Activated naive CD8-positive, alpha-beta T cell treated with anti-CD3 and anti-CD28 coated beads for 36 hours (primary cell): ENCODE data around the gene ARHGEF25. TPM values are rescaled to one million over a fixed set of nuclear protein-coding genes. Genes with fewer than 3 reads are reported as not detected.

Source experiments
- DNase-seq: peaks from one replicate; pipeline ENCODE4 v3.0.0; 2021
- H3K27ac Mint-ChIP-seq: one replicate; pipeline ENCODE4 v1.8.0; 2022; ENCODE audit warnings: mild to moderate bottlenecking, moderate library complexity, mixed read lengths
- H3K27me3 Mint-ChIP-seq: one replicate; pipeline ENCODE4 v1.8.0; 2022; ENCODE audit warnings: mild to moderate bottlenecking, mixed read lengths
- H3K36me3 Mint-ChIP-seq: one replicate; pipeline ENCODE4 v1.8.0; 2021; ENCODE audit warnings: mild to moderate bottlenecking, mixed read lengths
- H3K4me1 Mint-ChIP-seq: one replicate; pipeline ENCODE4 v1.8.0; 2021; ENCODE audit warnings: mixed read lengths
- H3K4me3 Mint-ChIP-seq: one replicate; pipeline ENCODE4 v1.8.0; 2022; ENCODE audit warnings: mild to moderate bottlenecking, moderate library complexity, mixed read lengths
- H3K9me3 Mint-ChIP-seq: one replicate; pipeline ENCODE4 v1.8.0; 2022; ENCODE audit warnings: mixed read lengths
- total RNA-seq, 2 experiments: library from RNA; stranded (reverse); gene quantifications; one replicate each; pipeline ENCODE4 v1.2.3, GENCODE V29; 2021

The ARHGEF25 gene
- total RNA-seq, 2 experiments from 2014 or later: 1.9 to 2.2 TPM

DNA sequence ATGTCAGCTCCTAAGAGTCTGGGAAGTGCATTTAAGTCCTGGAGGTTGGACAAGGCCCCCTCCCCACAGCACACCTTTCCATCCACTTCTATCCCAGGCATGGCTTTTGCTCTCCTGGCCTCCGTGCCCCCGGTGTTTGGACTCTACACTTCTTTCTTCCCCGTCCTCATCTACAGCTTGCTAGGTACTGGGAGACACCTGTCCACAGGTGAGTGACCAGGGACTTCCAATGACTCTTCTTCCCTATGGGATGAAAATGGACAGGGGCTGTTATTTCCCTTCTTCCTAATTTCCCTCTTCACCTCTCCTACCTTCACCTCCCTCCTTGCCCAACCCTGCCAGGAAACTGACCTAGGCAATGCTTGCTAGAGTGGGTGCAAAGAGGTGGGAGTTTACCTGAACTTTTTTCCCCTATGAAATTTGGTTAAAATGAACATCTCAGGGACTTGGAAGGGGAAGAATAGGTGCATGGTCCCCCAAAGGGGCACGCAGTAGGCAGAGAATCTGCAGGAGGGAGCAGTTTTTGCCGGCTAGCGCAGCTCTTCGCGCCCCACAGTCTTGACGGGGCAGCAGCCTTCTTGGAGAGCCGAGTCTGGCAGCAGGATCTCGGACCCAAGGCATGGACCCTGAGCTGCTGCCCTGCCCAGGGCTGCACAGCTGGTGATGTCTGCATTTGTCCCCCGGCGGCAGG, 9.2 kb downstream of the ARHGEF25 start:
- H3K27ac Mint-ChIP-seq: no peak overlapping the region
- H3K27me3 Mint-ChIP-seq: peaks cover 87% of the 10 kb centered on the region
- H3K4me3 Mint-ChIP-seq: peak overlapping the region; percentile 66
- H3K36me3 Mint-ChIP-seq: no peaks in the 10 kb centered on the region
- H3K4me1 Mint-ChIP-seq: peaks cover 16% of the 10 kb centered on the region
- no peak for DNase-seq
- H3K9me3 Mint-ChIP-seq: no peaks in the 10 kb centered on the region

DNA sequence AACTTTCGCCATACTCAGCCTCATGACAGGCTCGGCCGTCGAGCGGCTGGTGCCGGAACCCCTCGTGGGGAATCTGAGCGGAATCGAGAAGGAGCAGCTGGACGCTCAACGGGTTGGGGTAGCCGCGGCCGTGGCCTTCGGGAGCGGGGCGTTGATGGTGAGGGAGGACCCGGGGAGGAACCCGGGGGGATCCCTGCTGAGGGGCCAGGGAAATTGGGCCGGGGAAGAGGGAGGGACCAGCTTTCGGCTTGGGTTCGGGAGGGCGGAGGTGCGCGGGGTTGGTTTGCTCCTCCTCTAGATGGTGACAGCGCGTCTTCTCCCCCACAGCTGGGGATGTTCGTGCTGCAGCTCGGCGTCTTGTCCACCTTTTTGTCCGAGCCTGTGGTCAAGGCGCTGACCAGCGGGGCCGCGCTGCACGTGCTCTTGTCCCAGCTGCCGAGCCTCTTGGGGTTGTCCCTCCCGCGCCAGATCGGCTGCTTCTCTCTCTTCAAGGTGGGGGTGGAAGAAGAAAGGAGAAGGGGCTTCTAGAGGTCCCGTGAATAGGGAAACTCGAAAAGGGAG, 9.8 kb downstream of the ARHGEF25 start:
- Mint-ChIP-seq H3K4me1 (peaks cover 16% of the 10 kb centered on the region), H3K36me3 (no peaks in the 10 kb centered on the region), H3K4me3 (peak overlapping the region; percentile 66), H3K9me3 (no peaks in the 10 kb centered on the region), H3K27ac (peak overlapping the region; percentile 6), H3K27me3 (peaks cover 91% of the 10 kb centered on the region)
- no peak for DNase-seq

DNA sequence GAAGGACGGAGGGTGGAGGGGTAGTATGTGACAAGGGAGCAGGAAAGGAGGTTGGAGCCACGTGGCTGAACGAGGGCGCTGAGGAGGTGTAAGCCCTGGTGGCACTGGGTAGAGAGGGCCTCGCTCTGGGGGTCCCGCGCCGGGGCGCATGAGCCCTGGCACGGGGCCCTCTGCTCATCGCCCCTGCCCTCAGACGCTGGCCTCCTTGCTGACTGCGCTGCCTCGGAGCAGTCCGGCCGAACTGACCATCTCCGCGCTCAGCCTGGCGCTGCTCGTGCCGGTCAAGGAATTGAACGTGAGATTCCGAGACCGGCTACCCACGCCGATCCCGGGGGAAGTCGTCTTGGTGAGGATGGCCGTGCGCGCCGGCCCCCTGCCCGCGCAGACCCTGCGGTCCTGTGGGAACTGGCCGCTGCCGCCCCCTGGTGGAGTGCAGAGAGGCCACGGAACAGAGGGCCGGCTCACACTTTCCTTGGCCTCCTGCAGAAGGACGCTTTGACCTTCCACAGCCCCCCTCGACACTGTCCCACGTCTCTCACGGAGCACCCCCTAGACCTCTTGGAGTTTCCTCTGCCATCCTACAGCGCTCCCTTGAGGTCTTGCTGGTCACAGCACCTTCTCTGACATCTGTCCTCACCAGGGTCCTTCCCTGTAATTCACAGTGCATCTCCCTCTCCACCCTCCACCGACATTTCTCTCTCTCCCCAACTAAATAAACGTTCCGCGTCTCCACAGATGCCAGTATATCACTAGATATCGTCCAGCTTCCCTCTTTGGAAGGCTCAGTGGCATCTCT, 10.5 kb downstream of the ARHGEF25 start:
- H3K27ac Mint-ChIP-seq: peak overlapping the region; percentile 6
- peaks cover 16% of the 10 kb centered on the region for H3K4me1 Mint-ChIP-seq
- peaks cover 95% of the 10 kb centered on the region for H3K27me3 Mint-ChIP-seq
- H3K4me3 Mint-ChIP-seq: peak overlapping the region; percentile 66
- peak; percentile 68 for DNase-seq
- H3K9me3 Mint-ChIP-seq: no peaks in the 10 kb centered on the region
- no peaks in the 10 kb centered on the region for H3K36me3 Mint-ChIP-seq

DNA sequence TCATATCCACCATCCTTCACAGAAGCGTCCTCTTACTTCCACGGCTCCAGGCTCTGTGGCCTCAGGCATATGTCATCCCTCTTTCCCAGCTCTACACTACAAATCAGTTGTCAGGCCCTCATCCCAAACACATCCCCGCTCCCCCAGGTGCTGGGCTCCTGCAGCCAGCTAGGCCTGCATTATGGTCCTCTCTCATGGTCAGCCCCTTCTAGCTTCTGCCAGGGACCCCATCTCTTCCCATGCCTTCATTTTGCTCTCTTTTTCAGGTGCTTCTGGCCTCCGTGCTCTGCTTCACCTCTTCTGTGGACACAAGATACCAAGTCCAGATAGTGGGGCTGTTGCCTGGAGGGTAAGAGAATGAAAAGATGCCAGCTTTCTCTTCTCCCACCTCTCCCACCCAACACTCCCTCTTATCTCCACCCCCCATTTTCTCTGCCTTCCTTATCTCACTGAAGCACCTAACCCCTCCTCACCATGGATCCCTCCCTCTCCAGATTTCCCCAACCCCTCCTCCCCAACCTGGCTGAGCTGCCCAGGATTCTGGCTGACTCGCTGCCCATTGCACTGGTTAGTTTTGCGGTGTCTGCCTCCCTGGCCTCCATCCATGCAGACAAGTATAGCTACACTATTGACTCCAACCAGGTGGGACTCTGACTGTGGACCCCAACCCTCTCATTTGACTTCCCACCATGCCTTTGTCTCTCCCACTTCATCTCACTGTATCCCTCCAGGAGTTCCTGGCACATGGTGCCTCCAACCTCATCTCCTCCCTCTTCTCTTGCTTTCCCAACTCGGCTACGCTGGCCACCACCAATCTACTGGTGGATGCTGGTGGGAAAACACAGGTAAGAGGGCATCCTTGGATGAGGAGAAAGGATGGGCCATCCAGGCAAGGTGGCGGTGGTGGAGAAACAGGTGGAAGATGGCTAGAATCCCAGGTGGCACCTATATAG, 11.3 kb downstream of the ARHGEF25 start:
- H3K36me3 Mint-ChIP-seq: no peaks in the 10 kb centered on the region

DNA sequence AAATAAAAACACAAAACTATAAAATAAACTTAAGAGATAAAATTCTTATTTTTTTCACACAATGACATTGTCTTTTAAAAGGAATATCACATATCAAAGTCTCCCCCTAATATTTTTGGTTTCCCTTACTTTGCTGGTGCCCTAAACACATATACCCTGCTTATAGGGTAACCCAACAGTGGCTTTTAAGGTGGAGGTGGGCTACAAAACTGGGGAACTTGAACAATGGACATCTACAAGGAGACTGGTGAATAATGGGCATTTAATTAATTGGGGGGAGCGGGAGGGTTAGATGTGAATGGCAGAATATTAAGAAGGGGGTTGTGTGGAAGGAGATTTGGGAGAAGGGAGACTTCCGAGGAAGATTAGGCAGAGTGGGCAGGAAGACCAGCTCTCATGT, 12.2 kb downstream of the ARHGEF25 start:
- H3K9me3 Mint-ChIP-seq: no peaks in the 10 kb centered on the region
- peaks cover 93% of the 10 kb centered on the region for H3K27me3 Mint-ChIP-seq
- no peak for DNase-seq
- no peak overlapping the region for H3K27ac Mint-ChIP-seq
- no peaks in the 10 kb centered on the region for H3K36me3 Mint-ChIP-seq
- H3K4me1 Mint-ChIP-seq: peaks cover 19% of the 10 kb centered on the region
- no peak overlapping the region for H3K4me3 Mint-ChIP-seq

More for the DNA sequence above, 11.3 kb downstream of the ARHGEF25 start:
- peak overlapping the region; percentile 66 for H3K4me3 Mint-ChIP-seq
- H3K4me1 Mint-ChIP-seq: peaks cover 19% of the 10 kb centered on the region
- DNase-seq: no peak
- no peaks in the 10 kb centered on the region for H3K9me3 Mint-ChIP-seq
- no peak overlapping the region for H3K27ac Mint-ChIP-seq
- peaks cover 94% of the 10 kb centered on the region for H3K27me3 Mint-ChIP-seq

DNA sequence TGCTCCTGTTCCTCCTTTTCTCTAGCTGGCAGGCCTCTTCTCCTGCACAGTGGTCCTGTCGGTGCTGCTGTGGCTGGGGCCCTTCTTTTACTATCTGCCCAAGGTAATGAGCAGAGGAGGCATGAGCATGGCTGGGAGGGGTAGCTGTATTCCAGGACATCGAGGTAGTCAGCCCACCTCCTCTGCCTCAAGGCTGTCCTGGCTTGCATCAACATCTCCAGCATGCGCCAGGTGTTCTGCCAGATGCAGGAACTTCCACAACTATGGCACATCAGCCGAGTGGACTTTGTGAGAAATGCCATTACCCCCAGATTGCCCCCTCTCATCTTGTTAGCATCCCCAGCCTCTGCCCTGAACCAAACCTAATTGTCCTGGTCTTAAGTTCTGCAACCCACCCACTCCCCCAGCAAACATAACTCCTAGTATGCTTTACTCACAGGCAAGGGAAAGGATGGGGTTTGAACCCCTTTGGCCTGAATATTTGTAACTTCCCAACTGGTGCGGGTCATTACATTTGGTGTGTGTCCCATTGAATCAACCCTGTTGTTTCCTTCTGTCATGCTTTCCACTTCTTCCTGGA, 12.7 kb downstream of the ARHGEF25 start:
- Mint-ChIP-seq H3K27me3 (peaks cover 93% of the 10 kb centered on the region), H3K27ac (no peak overlapping the region), H3K4me1 (peaks cover 19% of the 10 kb centered on the region), H3K36me3 (no peaks in the 10 kb centered on the region), H3K9me3 (no peaks in the 10 kb centered on the region), H3K4me3 (no peak overlapping the region)
- no peak for DNase-seq

DNA sequence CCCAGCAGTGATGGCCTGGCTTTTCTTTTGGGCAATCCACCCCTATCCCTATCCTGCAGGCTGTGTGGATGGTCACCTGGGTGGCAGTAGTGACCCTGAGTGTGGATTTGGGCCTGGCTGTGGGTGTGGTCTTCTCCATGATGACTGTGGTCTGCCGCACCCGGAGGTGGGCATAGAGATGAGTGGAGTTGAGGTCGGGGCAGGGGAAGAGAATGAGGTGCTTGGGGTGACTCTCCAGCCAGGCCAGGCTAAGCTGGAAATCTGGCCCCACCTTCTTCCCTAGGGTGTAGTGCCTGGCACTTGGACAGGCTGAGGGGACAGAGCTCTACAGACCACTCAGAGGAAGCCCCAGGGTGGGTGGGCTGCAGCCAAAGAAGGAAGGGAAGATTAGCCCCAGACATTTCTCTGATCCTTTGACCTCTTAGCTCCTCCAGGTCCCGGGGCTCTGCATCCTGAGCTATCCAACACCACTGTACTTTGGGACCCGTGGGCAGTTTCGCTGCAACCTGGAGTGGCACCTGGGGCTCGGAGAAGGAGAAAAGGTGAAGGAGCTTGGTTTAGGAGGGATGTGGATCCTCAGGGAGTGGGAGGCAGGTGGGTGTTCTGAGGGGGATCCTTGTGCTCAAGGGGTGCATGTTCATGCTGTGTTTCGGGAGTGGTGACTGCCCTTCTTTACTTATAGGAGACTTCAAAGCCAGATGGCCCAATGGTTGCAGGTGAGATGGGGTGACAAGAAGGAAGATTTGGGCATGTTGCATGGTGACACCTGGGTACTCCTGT, 13.4 kb downstream of the ARHGEF25 start:
- Mint-ChIP-seq H3K27ac (no peak overlapping the region), H3K4me1 (peaks cover 17% of the 10 kb centered on the region), H3K36me3 (no peaks in the 10 kb centered on the region), H3K9me3 (no peaks in the 10 kb centered on the region), H3K27me3 (peaks cover 93% of the 10 kb centered on the region), H3K4me3 (no peak overlapping the region)
- no peak for DNase-seq

DNA sequence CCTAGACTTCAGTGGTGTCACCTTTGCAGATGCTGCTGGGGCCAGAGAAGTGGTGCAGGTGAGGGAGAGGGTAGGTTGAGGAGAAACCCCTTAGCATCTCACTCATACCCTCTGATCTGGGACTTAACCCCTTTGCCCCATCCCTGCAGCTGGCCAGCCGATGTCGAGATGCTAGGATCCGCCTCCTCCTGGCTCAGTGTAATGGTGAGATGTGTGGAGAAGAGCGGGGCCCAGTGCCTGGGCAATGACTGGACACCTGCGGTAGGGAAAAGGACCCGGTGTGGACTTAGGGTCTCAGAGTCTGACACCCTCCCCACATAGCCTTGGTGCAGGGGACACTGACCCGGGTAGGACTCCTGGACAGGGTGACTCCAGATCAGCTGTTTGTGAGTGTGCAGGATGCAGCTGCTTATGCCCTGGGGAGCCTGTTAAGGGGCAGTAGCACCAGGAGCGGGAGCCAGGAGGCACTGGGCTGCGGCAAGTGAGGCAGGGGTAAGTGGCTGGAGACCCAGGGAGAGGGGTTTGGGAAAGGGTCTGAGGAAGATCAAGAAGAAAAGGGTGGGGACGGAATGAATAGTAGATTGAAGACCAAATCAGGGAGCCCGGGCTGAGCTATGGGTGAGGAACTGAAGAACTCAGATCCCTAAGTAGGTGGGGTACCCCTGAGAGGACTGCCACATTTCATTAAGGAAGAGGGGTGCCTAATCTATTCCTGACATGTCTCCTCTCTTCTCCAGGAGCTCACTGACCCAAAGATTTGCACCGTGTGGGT, 14.2 kb downstream of the ARHGEF25 start:
- H3K9me3 Mint-ChIP-seq: no peaks in the 10 kb centered on the region
- no peak for DNase-seq
- H3K36me3 Mint-ChIP-seq: no peaks in the 10 kb centered on the region
- H3K27me3 Mint-ChIP-seq: peaks cover 92% of the 10 kb centered on the region
- no peak overlapping the region for H3K4me3 Mint-ChIP-seq
- H3K27ac Mint-ChIP-seq: no peak overlapping the region
- peaks cover 14% of the 10 kb centered on the region for H3K4me1 Mint-ChIP-seq

DNA sequence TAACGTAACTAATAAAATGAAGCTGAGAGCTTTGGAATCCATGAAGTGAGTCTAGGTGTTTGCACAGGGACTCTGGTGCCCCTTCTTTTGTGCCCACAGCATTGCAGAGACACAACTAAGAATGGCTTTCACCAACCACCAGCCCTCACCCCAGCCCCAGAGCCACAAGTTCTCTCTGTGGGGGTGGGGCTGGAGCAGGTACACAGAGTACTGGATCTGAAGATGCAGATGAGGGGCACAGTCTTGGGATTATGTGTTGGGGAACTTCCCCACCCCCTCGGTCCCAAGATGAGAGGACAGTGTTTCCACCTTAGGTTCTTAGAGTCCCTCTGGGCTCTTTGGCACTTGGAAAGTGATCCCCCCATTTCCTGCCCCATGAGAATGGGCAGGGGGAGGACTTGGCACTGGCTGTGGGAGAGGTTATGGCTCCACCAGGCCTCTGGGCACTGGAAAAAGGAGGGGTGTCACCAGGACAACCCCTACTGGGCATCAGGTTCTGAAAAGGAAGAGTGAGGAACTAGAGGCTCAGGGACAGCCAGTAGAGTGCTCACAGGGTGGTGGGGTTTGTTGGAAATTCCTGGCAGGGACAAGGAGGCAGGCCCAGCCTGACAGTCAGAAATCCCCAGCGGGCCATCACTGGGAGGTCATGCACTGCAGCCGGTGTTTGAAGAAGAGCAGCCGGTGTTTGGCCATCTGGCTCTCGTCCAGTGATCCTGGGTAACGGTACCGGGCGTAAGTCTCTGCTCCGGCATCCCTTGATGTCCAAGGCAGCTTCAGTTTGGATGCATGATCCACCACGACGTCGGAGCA, 15.1 kb downstream of the ARHGEF25 start:
- peaks cover 92% of the 10 kb centered on the region for H3K27me3 Mint-ChIP-seq
- H3K36me3 Mint-ChIP-seq: no peaks in the 10 kb centered on the region
- H3K4me3 Mint-ChIP-seq: no peak overlapping the region
- peaks cover 8% of the 10 kb centered on the region for H3K4me1 Mint-ChIP-seq
- no peaks in the 10 kb centered on the region for H3K9me3 Mint-ChIP-seq
- DNase-seq: no peak
- H3K27ac Mint-ChIP-seq: no peak overlapping the region

DNA sequence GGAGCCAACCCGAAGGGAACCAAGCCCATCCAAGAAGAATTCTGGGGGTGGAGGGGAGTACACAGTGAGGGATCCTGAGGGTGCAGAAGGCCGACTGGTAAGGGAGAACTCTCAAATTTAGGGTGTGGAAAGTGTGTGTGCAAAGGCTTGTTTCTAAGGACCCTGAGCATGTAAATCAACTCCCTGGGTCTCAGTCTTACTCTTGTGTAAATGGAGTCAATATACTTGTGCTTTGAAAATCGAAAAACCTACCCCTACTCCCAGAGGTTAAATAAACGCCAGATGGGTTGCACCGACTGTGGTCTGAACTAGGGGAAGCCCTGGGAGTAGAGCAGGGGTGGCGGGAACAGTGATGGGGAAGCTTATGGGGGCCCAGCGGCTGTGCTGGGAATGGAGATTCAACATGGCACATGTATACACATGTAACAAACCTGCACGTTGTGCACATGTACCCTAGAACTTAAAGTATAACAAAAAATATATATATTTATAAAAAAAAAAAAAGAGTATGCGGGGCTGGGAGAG, 15.7 kb downstream of the ARHGEF25 start:
- Mint-ChIP-seq H3K4me1 (peaks cover 8% of the 10 kb centered on the region), H3K4me3 (no peak overlapping the region), H3K9me3 (no peaks in the 10 kb centered on the region), H3K36me3 (no peaks in the 10 kb centered on the region), H3K27me3 (peaks cover 92% of the 10 kb centered on the region), H3K27ac (no peak overlapping the region)
- no peak for DNase-seq

DNA sequence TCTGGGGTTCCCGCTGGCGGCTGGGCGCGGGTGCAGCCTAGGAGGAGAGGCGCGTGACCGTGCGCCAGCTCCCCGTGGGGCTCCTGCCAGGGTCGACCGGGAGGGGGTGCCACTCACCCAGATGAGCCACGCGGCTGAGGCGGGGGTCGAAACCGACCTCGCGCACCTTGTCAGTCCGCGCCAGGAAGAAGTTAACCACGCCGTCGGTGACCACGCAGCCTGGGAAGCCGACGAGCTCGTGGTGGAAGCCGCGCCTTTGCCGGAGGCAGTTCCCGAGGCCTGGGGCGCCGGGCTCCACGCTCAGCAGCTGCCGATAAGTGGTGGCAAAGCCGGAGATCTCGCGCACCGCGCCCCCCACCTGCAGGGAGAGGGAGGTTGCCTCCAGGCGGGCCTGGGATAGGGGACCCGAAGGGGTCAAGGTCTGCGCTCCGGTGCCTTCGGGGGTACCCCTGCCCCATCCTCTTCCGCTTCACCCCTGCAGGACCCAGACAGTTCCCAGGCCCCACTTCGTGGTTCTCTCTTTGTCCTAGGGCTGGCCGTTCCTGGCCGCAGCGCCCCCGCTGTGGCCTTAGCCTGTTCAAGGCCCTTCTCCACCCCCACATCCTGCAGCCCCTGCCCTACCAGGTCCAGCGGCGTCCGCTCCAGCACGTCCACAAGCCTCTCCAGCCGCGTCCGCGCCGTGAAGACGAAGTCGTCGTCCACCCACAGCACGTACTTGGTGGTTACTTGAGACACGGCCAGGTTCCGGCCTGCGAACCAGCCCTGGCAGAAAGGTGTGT, 16.5 kb downstream of the ARHGEF25 start:
- Mint-ChIP-seq H3K9me3 (no peaks in the 10 kb centered on the region), H3K4me1 (peaks cover 5% of the 10 kb centered on the region), H3K27ac (no peak overlapping the region), H3K36me3 (no peaks in the 10 kb centered on the region), H3K27me3 (peaks cover 89% of the 10 kb centered on the region), H3K4me3 (no peak overlapping the region)
- DNase-seq: peak; percentile 45
